ENCODE measurements around the gene C5orf34. TPM values are rescaled to one million over a fixed set of nuclear protein-coding genes. Genes with fewer than 3 reads are reported as not detected.
"Not testable (repeated sequence)": the region's sequence is repeated elsewhere in the genome, so short reads cannot be mapped to it uniquely, and the experiment has no call there.

C5orf34 gene
- total and polyA plus RNA-seq, 7 donors = 0.10 to 1.2 (median 0.54) TPM

DNA sequence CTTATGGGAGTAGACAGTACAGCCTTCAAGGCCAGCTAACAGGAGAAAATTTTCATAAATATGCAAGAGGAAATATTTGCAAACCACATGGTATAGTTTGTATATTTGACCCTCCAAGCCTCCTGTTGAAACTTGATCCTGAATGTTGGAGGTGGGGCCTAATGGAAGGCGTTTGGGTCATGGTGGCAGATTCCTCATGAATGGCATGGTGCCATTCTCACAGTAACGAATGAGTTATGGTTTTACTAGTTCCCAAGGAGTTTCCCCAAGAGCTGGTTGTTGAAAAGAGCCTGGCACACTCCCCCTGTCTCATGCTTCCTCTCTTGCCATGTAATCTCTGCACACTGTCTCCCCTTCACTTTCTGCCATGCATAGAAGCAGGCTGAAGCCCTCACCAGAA lies 45.2 kb upstream of the C5orf34 start:
- 11 to 22% (median 13%) methylated on average over 2 of the region's 2 CpGs for WGBS, 3 donors
- no peak for ATAC-seq
- no peak for DNase-seq
- Histone ChIP-seq H3K9me3 (no peaks in the 10 kb centered on the region), H3K36me3 (ENCODE audit: insufficient read depth in 1 of 2, low read depth in 1 of 2) (peaks cover 0 to 5% of the 10 kb centered on the region in 2 donors), H3K27me3 (ENCODE audit: insufficient read depth in 3 of 3, low read length in 2 of 3) (no peaks in the 10 kb centered on the region), H3K27ac (no peak overlapping the region), H3K4me3 (no peak overlapping the region), H3K4me1 (peaks cover 6% of the 10 kb centered on the region)
- TF ChIP-seq, protein P1, sequence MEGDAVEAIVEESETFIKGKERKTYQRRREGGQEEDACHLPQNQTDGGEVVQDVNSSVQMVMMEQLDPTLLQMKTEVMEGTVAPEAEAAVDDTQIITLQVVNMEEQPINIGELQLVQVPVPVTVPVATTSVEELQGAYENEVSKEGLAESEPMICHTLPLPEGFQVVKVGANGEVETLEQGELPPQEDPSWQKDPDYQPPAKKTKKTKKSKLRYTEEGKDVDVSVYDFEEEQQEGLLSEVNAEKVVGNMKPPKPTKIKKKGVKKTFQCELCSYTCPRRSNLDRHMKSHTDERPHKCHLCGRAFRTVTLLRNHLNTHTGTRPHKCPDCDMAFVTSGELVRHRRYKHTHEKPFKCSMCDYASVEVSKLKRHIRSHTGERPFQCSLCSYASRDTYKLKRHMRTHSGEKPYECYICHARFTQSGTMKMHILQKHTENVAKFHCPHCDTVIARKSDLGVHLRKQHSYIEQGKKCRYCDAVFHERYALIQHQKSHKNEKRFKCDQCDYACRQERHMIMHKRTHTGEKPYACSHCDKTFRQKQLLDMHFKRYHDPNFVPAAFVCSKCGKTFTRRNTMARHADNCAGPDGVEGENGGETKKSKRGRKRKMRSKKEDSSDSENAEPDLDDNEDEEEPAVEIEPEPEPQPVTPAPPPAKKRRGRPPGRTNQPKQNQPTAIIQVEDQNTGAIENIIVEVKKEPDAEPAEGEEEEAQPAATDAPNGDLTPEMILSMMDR (IDR thresholded peaks at IDR 0.05) = no peak
- intact Hi-C loops (cut with DNase I) = no loop called here

- Histone ChIP-seq H3K4me1 (peaks cover 37% of the 10 kb centered on the region), H3K9me3 (no peaks in the 10 kb centered on the region), H3K36me3 (ENCODE audit: insufficient read depth in 1 of 2, low read depth in 1 of 2) (peaks cover 3 to 34% of the 10 kb centered on the region in 2 donors), H3K4me3 (peak within 1 kb of the TSS; percentile 93), H3K27ac (peak within 1 kb of the TSS; percentile 98), H3K27me3 (ENCODE audit: insufficient read depth in 3 of 3, low read length in 2 of 3) (no peaks in the 10 kb centered on the region)
- DNase-seq (peak; percentile 85 to 92), ATAC-seq (peak; percentile 91 to 94 (median 93))
- 0 to 1% (median 0%) methylated on average over 30 to 79 of the region's 79 CpGs for WGBS, 3 donors
- TF ChIP-seq, protein P1 (IDR thresholded peaks at IDR 0.05) = peak; percentile 61
- intact Hi-C loops (cut with DNase I) = loop anchor here (2.0 kb wide), 2 partner anchors 42 to 46 kb away; partner anchors contain the start of gene NNT (in 1 of the 2)
Observed at GRCh38 chr5:43556857-43557542, 42.1 kb upstream of the C5orf34 start, which contains the start of gene PAIP1. Gene PAIP1 (minus strand): TSS chr5:43557077. CDS start chr5:43556846, 231 bp downstream.

DNA sequence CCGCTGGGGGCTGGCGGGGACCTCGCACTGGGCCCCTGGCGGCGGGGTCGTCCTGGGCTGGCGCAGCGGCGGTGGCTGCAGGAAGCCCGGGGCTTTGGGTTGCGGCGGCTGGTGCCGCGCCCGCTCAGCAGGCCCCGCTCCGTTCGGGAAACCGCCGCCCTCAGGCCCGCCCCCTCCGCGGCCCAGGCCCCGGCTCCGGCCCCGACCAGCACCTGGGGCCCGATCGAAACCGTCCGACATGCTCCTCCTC lies 41.6 kb upstream of the C5orf34 start:
- ATAC-seq; H3K9me3 ChIP-seq; DNase-seq; H3K27me3 ChIP-seq (ENCODE audit: insufficient read depth in 3 of 3, low read length in 2 of 3): not testable (repeated sequence)
- peaks cover 3 to 39% of the 10 kb centered on the region in 2 donors for H3K36me3 ChIP-seq (ENCODE audit: insufficient read depth in 1 of 2, low read depth in 1 of 2)
- H3K4me1 ChIP-seq = peaks cover 38% of the 10 kb centered on the region
- intact Hi-C loops (cut with DNase I) = loop anchor here (2.0 kb wide), 2 partner anchors 42 to 46 kb away; partner anchors contain the start of gene NNT (in 1 of the 2)
- H3K4me3 ChIP-seq = peak overlapping the region; percentile 93
- 1 to 3% (median 1%) methylated on average over 13 to 30 of the region's 30 CpGs for WGBS, 3 donors
- peak overlapping the region; percentile 98 for H3K27ac ChIP-seq

DNA sequence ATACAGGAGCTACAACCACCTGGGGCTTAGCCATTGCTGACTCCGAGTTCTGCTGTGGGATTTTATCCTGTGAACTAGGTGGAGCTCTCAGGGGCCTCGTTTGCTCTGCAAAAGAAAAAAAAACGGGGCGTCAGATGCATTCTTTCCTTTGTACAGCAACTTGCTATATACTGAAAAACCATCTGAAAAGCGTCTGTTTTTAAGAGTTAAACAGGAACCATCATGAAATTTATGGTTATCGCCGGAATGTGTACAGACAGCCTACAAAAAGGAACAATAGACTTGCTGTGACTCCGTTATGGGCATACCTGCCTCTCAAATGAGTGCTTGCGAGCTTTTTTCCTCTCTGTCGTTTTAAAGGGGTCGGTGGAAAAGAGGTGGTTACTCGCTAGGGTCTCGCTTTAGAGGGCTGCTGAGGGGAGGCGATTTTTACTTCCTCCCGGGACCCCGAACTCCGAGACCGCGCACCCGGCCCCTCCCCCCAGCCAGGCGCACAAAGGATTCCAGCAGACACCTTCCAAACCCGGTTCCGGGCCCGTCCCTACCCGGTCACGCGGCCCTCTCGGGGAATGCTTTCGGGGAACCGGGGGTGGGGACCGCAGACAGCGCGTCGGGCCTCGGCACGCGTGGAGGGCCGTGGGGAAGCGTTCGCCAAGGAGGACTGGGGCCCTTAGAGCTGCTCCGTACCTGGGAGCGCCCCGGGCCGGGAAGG lies 41.1 kb upstream of the C5orf34 start:
- peak; percentile 57 to 65 (median 63) for ATAC-seq
- intact Hi-C loops (cut with DNase I) = loop anchor here (2.0 kb wide), 2 partner anchors 43 to 47 kb away; partner anchors contain the start of gene NNT (in 1 of the 2)
- DNase-seq = peak; percentile 47 to 78
- no peaks in the 10 kb centered on the region for H3K27me3 ChIP-seq (ENCODE audit: insufficient read depth in 3 of 3, low read length in 2 of 3)
- peak overlapping the region; percentile 98 for H3K27ac ChIP-seq
- TF ChIP-seq, protein P1 (IDR thresholded peaks at IDR 0.05) = no peak
- WGBS, 3 donors = 0 to 1% (median 1%) methylated on average over 43 to 44 of the region's 44 CpGs
- peaks cover 38% of the 10 kb centered on the region for H3K4me1 ChIP-seq
- H3K36me3 ChIP-seq (ENCODE audit: insufficient read depth in 1 of 2, low read depth in 1 of 2) = peaks cover 3 to 44% of the 10 kb centered on the region in 2 donors
- no peaks in the 10 kb centered on the region for H3K9me3 ChIP-seq
- H3K4me3 ChIP-seq = peak overlapping the region; percentile 93

DNA sequence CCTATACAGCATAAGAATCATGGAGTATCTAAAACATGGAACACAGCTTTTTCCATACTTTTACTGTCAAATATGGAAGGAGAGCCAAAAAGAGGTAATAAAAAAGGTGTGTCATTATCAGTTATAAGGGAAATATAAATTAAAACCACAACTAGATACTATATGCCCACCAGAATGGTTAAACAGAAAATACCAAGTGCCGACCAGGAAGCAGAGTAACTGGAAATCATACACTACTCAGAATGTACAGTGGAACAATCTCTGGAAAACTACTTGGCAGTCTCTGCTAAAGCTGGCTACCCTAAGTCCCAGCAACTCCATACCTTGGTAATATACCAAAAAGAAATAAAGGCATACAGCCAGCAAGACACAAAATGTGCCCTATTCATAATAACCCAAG lies 39.5 kb upstream of the C5orf34 start:
- no peaks in the 10 kb centered on the region for H3K27me3 ChIP-seq (ENCODE audit: insufficient read depth in 3 of 3, low read length in 2 of 3)
- no peak for ATAC-seq
- WGBS, 3 donors = 38 to 67% (median 57%) methylated on average over 1 of the region's 1 CpG
- H3K4me3 ChIP-seq = peak overlapping the region; percentile 93
- H3K27ac ChIP-seq = peak overlapping the region; percentile 98
- H3K36me3 ChIP-seq (ENCODE audit: insufficient read depth in 1 of 2, low read depth in 1 of 2) = peaks cover 3 to 57% of the 10 kb centered on the region in 2 donors
- TF ChIP-seq, protein P1 (IDR thresholded peaks at IDR 0.05) = no peak
- H3K4me1 ChIP-seq = peaks cover 45% of the 10 kb centered on the region
- intact Hi-C loops (cut with DNase I) = no loop called here
- no peaks in the 10 kb centered on the region for H3K9me3 ChIP-seq
- DNase-seq = no peak

All from psoas muscle (tissue), 8 donors.